ENCODE data around the gene ITGBL1.

ITGBL1 gene

GRCh38 chr13:101452519-101453485 lies at the start of gene ITGBL1:
ITGBL1 (plus strand) TSS chr13:101452675; CDS start chr13:101452834, 159 bp downstream.
- no peaks in the 10 kb centered on the region for H3K9me3 Mint-ChIP-seq
- H3K27ac Mint-ChIP-seq = no peak within 1 kb of the TSS
- no peaks in the 10 kb centered on the region for H3K36me3 Mint-ChIP-seq (ENCODE audit: low read depth)
- no peaks in the 10 kb centered on the region for H3K4me1 Mint-ChIP-seq (ENCODE audit: low read depth)
- DNase-seq (ENCODE audit: low spot score) = no peak
- H3K4me3 Mint-ChIP-seq = peak within 1 kb of the TSS; percentile 21
- peaks cover 15% of the 10 kb centered on the region for H3K27me3 Mint-ChIP-seq (ENCODE audit: low read depth)

DNA sequence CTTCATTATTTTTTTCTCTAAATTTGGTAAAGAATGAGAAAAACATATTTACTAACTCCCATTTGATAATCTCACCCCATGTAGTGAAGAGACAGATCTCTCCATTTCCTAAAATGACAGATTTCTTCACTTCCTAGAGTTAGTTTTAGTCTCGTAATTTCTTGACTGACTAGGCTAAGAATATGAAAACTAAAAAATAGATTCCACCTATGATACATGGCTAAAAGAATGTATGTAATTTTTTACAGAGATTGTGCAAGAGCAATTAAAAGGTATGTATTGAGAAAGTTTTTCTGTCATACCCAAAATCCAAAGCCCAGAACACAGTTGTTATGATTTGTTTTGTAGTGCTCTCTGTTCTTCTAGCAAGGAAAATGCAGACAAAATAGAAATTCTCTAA lies 45.7 kb upstream of the ITGBL1 start:
- no peaks in the 10 kb centered on the region for H3K36me3 Mint-ChIP-seq (ENCODE audit: low read depth)
- H3K4me1 Mint-ChIP-seq (ENCODE audit: low read depth) = no peaks in the 10 kb centered on the region
- no peaks in the 10 kb centered on the region for H3K9me3 Mint-ChIP-seq
- H3K27ac Mint-ChIP-seq = no peak overlapping the region
- no peak overlapping the region for H3K4me3 Mint-ChIP-seq
- no peak for DNase-seq (ENCODE audit: low spot score)
- no peaks in the 10 kb centered on the region for H3K27me3 Mint-ChIP-seq (ENCODE audit: low read depth)

DNA sequence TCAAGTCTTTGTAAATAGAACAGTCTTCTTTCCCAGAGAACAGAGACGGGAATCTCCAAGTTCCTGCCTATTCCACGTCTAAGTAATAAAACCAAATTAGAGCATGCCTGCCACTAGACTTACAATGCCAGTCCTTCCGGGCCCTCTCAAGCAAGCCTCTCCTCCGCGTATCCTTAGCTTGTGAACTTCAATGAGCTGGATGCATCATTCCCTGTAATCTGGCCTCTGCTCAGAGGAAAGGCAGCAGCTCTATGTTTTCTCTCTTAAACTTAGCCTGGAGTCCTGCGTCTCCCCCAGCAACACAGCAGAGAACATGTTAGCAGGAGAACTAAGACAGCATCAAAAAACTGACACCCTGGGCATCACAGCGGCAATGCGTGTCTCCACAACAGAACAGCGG lies 44.3 kb upstream of the ITGBL1 start:
- DNase-seq (ENCODE audit: low spot score) = no peak
- no peaks in the 10 kb centered on the region for H3K9me3 Mint-ChIP-seq
- H3K27me3 Mint-ChIP-seq (ENCODE audit: low read depth) = peaks cover 2% of the 10 kb centered on the region
- no peaks in the 10 kb centered on the region for H3K36me3 Mint-ChIP-seq (ENCODE audit: low read depth)
- no peaks in the 10 kb centered on the region for H3K4me1 Mint-ChIP-seq (ENCODE audit: low read depth)
- no peak overlapping the region for H3K4me3 Mint-ChIP-seq
- no peak overlapping the region for H3K27ac Mint-ChIP-seq

GRCh38 chr13:101408992-101409656 lies 43.4 kb upstream of the ITGBL1 start:
- H3K4me3 Mint-ChIP-seq = no peak overlapping the region
- no peak for DNase-seq (ENCODE audit: low spot score)
- H3K27ac Mint-ChIP-seq = no peak overlapping the region
- H3K36me3 Mint-ChIP-seq (ENCODE audit: low read depth) = no peaks in the 10 kb centered on the region
- no peaks in the 10 kb centered on the region for H3K4me1 Mint-ChIP-seq (ENCODE audit: low read depth)
- H3K27me3 Mint-ChIP-seq (ENCODE audit: low read depth) = peaks cover 3% of the 10 kb centered on the region
- no peaks in the 10 kb centered on the region for H3K9me3 Mint-ChIP-seq

- Mint-ChIP-seq H3K9me3 (no peaks in the 10 kb centered on the region), H3K27me3 (ENCODE audit: low read depth) (peaks cover 24% of the 10 kb centered on the region), H3K27ac (no peak overlapping the region), H3K36me3 (ENCODE audit: low read depth) (no peaks in the 10 kb centered on the region), H3K4me3 (no peak overlapping the region), H3K4me1 (ENCODE audit: low read depth) (no peaks in the 10 kb centered on the region)
- no peak for DNase-seq (ENCODE audit: low spot score)
These were observed 40.4 kb upstream of the ITGBL1 start for GRCh38 chr13:101412076-101412475.

DNA sequence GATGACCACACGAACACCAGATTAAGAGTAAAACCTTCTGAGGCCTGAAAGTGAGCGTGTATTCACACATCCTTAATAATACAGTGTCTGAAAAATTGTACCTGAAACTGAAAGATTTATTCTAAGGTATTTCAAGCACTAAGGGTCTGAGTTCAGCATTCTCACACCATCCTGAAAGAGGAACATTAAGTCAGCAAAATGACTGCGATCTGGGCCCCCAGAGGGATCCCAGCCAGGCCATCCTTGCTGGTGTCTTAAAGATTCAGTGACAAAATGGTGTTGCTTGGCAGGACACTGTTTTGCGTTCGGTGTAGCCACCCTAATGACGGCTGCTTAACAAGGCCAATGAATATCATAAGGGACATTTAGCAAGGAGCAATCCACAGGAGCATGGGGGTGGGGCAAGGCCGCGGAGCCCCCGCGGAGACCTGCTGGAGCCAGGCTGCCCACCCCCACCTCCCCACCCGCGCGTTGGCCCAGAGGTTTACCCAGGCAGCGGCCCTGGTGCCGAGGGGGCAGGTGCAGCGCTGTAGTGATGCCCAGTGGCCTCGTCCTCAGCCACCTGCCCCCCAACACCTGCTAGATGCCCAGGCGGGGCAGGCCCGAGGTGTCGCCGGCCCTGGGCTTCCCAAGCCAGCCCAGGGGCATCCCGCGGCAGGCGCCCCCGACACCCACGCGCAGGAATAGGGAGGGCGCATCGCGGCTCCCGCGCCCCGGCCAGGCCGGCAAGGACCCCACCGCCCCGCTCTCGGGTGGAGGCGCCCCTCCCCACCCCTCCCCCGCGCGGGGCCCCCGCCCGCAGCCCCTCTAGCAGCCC lies 36.9 kb upstream of the ITGBL1 start:
- H3K4me3 Mint-ChIP-seq = no peak overlapping the region
- peaks cover 32% of the 10 kb centered on the region for H3K27me3 Mint-ChIP-seq (ENCODE audit: low read depth)
- H3K4me1 Mint-ChIP-seq (ENCODE audit: low read depth) = no peaks in the 10 kb centered on the region
- H3K9me3 Mint-ChIP-seq = no peaks in the 10 kb centered on the region
- H3K27ac Mint-ChIP-seq = no peak overlapping the region
- no peaks in the 10 kb centered on the region for H3K36me3 Mint-ChIP-seq (ENCODE audit: low read depth)
- no peak for DNase-seq (ENCODE audit: low spot score)

GRCh38 chr13:101416181-101417042 lies 36.1 kb upstream of the ITGBL1 start, which contains the start of gene NALCN:
NALCN (minus strand) TSS chr13:101416508; CDS start chr13:101399126, 17,382 bp downstream.
- DNase-seq (ENCODE audit: low spot score) = no peak
- Mint-ChIP-seq H3K36me3 (ENCODE audit: low read depth) (no peaks in the 10 kb centered on the region), H3K9me3 (no peaks in the 10 kb centered on the region), H3K27me3 (ENCODE audit: low read depth) (peaks cover 32% of the 10 kb centered on the region), H3K4me3 (no peak within 1 kb of the TSS), H3K4me1 (ENCODE audit: low read depth) (no peaks in the 10 kb centered on the region), H3K27ac (no peak within 1 kb of the TSS)

DNA sequence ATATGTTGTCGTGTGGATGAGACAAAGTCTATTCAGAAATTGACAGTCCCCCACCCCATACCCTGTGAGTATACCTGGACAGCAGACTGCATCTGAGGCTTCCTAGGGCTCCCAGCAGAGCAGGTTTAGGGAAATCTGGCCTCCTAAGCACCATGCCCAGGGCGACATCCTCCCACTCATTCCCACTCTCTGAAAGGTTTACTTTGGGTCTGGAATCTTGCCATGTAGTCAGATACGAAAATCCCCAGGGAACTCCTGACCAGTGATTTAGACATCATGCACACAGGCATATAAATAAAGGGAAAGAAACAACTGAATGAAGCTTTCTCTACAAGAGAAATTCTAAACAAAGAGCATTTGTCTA lies 35.5 kb upstream of the ITGBL1 start:
- H3K27me3 Mint-ChIP-seq (ENCODE audit: low read depth) = peaks cover 32% of the 10 kb centered on the region
- H3K27ac Mint-ChIP-seq = no peak overlapping the region
- H3K4me1 Mint-ChIP-seq (ENCODE audit: low read depth) = no peaks in the 10 kb centered on the region
- H3K4me3 Mint-ChIP-seq = no peak overlapping the region
- H3K9me3 Mint-ChIP-seq = no peaks in the 10 kb centered on the region
- DNase-seq (ENCODE audit: low spot score) = no peak
- H3K36me3 Mint-ChIP-seq (ENCODE audit: low read depth) = no peaks in the 10 kb centered on the region

DNA sequence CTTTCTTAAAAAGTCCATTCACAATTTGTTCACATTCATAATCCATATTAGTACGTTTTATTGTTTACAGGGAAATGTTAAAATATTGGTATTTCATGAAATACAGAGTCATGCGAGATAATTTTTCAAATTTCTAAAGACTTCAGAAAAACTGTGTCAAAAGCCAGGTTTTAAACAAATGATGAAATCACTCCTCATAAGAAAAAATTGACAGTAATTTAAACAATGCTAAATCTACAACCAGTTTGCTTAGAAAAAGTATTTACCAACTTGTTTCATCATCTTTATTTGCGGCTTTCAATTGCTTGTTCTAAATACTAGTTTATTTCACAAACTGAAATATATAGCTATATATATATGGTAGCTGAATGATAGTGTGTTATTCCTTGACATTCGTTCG lies 35.0 kb upstream of the ITGBL1 start:
- no peak overlapping the region for H3K27ac Mint-ChIP-seq
- no peaks in the 10 kb centered on the region for H3K9me3 Mint-ChIP-seq
- peaks cover 30% of the 10 kb centered on the region for H3K27me3 Mint-ChIP-seq (ENCODE audit: low read depth)
- no peaks in the 10 kb centered on the region for H3K36me3 Mint-ChIP-seq (ENCODE audit: low read depth)
- DNase-seq (ENCODE audit: low spot score) = no peak
- no peak overlapping the region for H3K4me3 Mint-ChIP-seq
- H3K4me1 Mint-ChIP-seq (ENCODE audit: low read depth) = no peaks in the 10 kb centered on the region

DNA sequence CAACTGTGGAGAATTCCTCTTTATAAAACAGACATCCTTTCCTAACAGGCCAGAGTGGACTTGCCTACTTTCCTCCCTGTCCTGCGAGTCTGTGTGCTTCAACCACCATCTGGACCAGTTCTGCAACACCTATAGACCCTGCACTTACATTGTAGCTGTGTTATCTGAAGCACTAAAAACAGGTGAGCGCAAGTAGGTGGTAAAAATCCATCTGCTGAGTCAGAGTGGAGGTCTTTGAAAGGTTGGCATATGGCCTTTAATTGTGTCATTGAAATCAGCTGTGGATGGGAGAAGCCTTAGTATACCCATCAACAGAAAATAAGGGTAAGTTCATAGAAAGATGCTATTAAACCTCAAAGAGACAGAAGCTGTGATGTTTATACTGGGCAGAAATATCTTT lies 28.6 kb upstream of the ITGBL1 start:
- no peak for DNase-seq (ENCODE audit: low spot score)
- H3K27me3 Mint-ChIP-seq (ENCODE audit: low read depth) = peaks cover 2% of the 10 kb centered on the region
- H3K4me1 Mint-ChIP-seq (ENCODE audit: low read depth) = no peaks in the 10 kb centered on the region
- H3K4me3 Mint-ChIP-seq = no peak overlapping the region
- H3K9me3 Mint-ChIP-seq = no peaks in the 10 kb centered on the region
- H3K27ac Mint-ChIP-seq = no peak overlapping the region
- no peaks in the 10 kb centered on the region for H3K36me3 Mint-ChIP-seq (ENCODE audit: low read depth)

DNA sequence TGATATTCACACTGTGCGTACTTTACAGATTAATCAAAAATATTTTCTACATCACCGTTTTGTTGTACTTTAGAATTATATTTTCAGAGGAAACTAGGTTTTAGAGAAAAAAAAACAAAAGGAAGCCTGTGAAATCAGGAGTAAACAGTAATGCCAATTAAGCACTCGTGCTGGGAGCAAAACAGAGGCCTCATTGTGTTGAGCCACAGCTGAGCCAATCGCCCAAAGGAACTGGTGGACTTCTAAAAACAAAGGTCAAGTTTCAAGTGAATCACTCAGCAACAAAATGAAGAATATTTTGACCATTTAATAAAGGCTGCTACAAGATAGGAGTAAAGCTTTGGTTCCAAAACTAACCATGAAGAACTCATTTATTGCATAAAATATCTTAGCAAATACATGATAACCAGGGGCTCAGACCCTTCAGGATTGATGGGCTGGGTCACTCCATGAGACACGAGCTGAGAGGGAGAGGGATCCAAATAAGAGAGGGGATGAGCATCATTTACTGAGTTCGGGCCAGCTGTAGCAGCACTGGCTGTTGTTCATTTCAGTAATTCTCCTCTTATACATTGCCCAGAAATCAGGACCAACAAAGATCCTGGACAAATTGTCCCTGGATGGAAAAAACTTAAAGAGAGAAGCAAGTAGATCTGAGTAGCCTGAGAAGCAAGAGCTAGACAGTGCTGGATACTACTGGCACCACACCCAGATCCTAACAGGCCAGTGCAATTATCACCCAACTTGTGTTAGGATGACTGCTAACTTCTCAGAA lies 27.9 kb upstream of the ITGBL1 start:
- Mint-ChIP-seq H3K36me3 (ENCODE audit: low read depth) (no peaks in the 10 kb centered on the region), H3K4me1 (ENCODE audit: low read depth) (no peaks in the 10 kb centered on the region), H3K4me3 (no peak overlapping the region), H3K9me3 (no peaks in the 10 kb centered on the region), H3K27me3 (ENCODE audit: low read depth) (peaks cover 2% of the 10 kb centered on the region), H3K27ac (no peak overlapping the region)
- DNase-seq (ENCODE audit: low spot score) = no peak

DNA sequence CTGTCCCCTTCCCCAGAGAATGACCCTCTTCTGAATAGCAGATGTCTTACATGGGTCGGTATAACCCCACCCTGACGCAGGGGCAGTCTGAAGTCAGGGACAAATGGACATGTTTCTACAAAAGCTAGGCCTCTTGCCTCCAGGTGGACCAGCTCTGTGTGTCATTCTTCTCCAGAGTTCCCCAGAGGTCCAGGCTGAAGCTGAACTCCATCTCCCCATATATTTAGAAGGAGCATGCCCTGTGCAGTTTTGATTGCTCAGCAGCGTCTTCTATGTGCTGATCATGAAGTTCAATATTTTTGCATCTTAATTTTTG lies 27.4 kb upstream of the ITGBL1 start:
- Mint-ChIP-seq H3K36me3 (ENCODE audit: low read depth) (no peaks in the 10 kb centered on the region), H3K4me1 (ENCODE audit: low read depth) (no peaks in the 10 kb centered on the region), H3K4me3 (no peak overlapping the region), H3K27me3 (ENCODE audit: low read depth) (peaks cover 2% of the 10 kb centered on the region), H3K27ac (no peak overlapping the region), H3K9me3 (no peaks in the 10 kb centered on the region)
- no peak for DNase-seq (ENCODE audit: low spot score)

DNA sequence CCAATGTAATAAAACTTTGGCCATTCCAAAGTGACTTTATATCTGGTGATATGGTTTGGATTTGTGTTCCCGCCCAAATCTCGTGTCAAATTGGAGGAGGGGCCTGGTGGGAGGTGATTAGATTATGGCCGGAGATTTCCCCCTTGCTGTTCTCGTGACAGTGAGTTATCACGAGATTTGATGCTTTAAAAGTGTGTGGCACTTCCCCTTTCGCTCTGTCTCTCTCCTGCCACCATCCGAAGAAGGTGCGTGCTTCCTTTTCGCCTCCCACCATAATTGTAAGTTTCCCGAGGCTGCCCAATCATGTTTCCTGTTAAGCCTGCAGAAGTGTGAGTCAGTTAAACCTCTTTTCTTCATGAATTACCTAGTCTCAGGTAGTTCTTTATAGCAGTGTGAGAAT lies 26.9 kb upstream of the ITGBL1 start:
- H3K4me3 Mint-ChIP-seq = no peak overlapping the region
- H3K9me3 Mint-ChIP-seq = no peaks in the 10 kb centered on the region
- H3K27ac Mint-ChIP-seq = no peak overlapping the region
- H3K36me3 Mint-ChIP-seq (ENCODE audit: low read depth) = no peaks in the 10 kb centered on the region
- no peaks in the 10 kb centered on the region for H3K4me1 Mint-ChIP-seq (ENCODE audit: low read depth)
- peaks cover 2% of the 10 kb centered on the region for H3K27me3 Mint-ChIP-seq (ENCODE audit: low read depth)
- no peak for DNase-seq (ENCODE audit: low spot score)
